GM12801 (cell line): ENCODE results near the gene FOXP1.

Source experiments
- CTCF ChIP-seq: IDR thresholded peaks from one replicate; pipeline ENCODE4 v1.5.1; 2011; ENCODE audit warnings: control low read depth; ENCODE audit not compliant: insufficient read length; ENCODE audit errors: extremely low read depth

Gene FOXP1

GRCh38 chr3:71517271-71517791 is 66.2 kb downstream of the FOXP1 start:
- no peak for TF ChIP-seq CTCF

- no peak for TF ChIP-seq CTCF
Observed at GRCh38 chr3:71515636-71516365, 67.7 kb downstream of the FOXP1 start.

- TF ChIP-seq CTCF: no peak
Observed at GRCh38 chr3:71514621-71515020, 68.9 kb downstream of the FOXP1 start.

- TF ChIP-seq CTCF: no peak
Observed at GRCh38 chr3:71513515-71513914, 70.0 kb downstream of the FOXP1 start.

- TF ChIP-seq CTCF: no peak
Observed at GRCh38 chr3:71513081-71513480, 70.4 kb downstream of the FOXP1 start.

GRCh38 chr3:71512544-71512943 is 71.0 kb downstream of the FOXP1 start:
- no peak for TF ChIP-seq CTCF

- no peak for TF ChIP-seq CTCF
Observed at GRCh38 chr3:71512000-71512399, 71.5 kb downstream of the FOXP1 start.
